Cardiac fibroblast (primary cell): ENCODE results near the gene FANCC.

Experiments
- DNase-seq, 2 donors: peaks; one replicate each; pipeline versions ENCODE4 v3.0.0 to v3.0.0-alpha.2; 2010; ENCODE audit warnings: low read depth in 2 of 2
- H3K4me3 ChIP-seq, 2 donors: replicated peaks in 1 of 2; 1 replicate in 1 of 2; 2 replicates in 1 of 2; pipeline ENCODE4 v1.5.1; 2011; ENCODE audit warnings: low read depth in 2 of 2, low read length in 2 of 2, mild to moderate bottlenecking in 2 of 2, moderate library complexity in 1 of 2
- TF ChIP-seq, protein P1 (sequence below): IDR thresholded peaks from one replicate; pipeline ENCODE4 v1.5.1; 2011; ENCODE audit warnings: low read depth, mild to moderate bottlenecking, low read length, inconsistent platforms

The FANCC gene

DNA sequence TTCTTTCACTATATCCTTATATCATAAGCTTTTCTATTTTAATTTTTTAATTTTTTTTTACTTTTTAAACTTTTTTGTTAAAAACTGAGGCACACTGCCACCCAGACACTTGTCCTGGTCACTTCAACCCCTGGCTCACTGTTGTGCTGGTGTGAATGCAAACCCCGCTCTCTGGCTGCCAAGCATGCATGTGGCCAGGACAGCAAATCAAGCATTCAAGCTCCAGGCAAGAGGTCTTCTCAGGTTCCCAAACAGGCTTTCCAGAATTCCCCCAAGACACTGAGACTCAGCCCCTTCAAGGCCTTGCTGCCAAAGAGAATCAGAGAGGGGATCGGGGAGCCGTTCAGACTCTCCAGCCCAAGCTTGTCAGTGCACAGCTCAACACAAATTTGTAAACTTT lies 139.9 kb downstream of the FANCC start:
- DNase-seq = no peak
- TF ChIP-seq, protein P1, sequence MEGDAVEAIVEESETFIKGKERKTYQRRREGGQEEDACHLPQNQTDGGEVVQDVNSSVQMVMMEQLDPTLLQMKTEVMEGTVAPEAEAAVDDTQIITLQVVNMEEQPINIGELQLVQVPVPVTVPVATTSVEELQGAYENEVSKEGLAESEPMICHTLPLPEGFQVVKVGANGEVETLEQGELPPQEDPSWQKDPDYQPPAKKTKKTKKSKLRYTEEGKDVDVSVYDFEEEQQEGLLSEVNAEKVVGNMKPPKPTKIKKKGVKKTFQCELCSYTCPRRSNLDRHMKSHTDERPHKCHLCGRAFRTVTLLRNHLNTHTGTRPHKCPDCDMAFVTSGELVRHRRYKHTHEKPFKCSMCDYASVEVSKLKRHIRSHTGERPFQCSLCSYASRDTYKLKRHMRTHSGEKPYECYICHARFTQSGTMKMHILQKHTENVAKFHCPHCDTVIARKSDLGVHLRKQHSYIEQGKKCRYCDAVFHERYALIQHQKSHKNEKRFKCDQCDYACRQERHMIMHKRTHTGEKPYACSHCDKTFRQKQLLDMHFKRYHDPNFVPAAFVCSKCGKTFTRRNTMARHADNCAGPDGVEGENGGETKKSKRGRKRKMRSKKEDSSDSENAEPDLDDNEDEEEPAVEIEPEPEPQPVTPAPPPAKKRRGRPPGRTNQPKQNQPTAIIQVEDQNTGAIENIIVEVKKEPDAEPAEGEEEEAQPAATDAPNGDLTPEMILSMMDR = no peak
- H3K4me3 ChIP-seq = no peak overlapping the region

DNA sequence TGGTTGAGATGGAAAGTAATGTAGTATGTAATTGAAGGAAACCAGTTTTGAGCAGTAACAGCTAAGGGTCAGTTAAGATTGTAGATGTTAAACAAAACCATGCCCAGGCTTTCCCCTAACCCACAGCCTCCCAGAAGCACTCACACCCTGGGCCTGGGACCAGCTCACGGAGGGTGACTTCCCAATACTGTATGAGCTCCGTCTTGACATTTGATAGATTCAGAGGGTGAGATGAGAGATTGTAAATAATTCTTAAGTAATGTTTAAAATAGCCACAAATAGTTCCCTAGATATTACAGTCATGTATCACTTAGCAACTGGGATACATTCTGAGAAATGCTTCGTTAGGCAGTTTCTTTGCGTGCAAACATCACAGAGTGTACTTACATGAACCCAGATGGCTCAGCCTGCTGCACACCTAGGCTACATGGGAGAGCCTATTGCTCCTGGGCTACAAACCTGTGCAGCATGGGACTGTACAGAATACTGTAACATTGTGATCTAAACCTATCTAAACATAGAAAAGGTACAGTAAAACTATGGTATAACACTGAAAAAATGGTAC lies 140.7 kb downstream of the FANCC start:
- no peak overlapping the region for H3K4me3 ChIP-seq
- no peak for DNase-seq
- TF ChIP-seq, protein P1 = no peak

DNA sequence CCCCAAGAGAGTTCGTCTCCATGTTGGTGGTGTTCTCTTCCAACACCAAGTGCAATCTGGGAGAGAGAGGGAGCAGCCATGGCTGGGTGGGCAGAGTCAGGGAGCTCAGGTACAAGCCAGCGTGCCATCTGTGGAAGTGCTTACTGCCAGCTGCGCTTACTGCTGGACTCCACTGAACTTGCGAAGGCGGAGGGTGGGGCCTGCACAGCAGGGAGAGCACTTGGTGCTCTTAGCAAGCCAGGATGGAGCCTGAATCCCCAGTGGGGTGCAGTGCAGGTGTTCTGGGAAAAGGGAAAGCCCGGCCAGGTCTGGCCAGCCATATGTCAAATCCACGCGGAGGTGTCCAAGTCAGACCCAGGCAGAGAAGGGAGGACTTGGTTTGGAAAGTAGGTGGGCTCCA lies 142.0 kb downstream of the FANCC start:
- no peak overlapping the region for H3K4me3 ChIP-seq
- no peak for DNase-seq
- TF ChIP-seq, protein P1 = no peak

DNA sequence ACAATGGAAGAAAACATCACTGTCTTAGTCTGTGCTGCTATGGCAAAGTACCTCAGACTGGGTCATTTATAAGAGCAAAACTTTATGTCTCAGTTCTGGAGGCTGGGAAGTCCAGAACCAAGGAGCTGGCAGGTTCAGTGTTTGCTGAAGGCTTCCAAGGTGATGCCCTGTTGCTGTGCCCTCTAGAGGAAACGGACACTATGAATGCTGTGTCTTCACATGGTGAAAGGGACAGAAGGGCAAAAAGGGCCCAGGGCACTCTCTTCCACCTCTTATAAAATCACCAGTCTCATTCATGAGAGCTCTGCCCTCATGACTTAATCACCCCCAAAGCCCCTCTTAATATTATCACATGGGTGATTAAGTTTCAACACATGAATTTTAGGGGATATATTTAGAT lies 143.5 kb downstream of the FANCC start:
- DNase-seq = no peak
- TF ChIP-seq, protein P1 = no peak
- H3K4me3 ChIP-seq = no peak overlapping the region

DNA sequence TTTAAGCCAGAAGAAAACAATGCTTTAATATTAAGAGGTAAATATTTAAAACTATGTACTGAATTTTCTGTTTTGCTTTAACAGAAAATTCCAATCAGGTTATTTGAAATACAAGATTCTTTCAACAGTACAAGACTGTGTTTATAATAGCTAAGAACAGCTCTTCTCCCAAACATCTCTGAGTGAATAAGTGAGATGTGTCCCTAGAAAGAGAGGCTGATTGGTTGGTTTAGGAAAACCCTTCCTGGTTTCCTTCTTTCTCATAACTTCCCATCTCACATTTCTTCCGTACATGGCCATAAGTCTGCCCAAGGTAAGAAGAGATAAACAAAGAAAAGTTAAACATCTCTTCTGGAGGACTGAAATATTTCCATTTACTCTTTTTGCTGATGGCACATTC lies 145.9 kb downstream of the FANCC start:
- peak in 1 of 2 donors; percentile 6 for DNase-seq
- H3K4me3 ChIP-seq = no peak overlapping the region
- TF ChIP-seq, protein P1 = no peak

DNA sequence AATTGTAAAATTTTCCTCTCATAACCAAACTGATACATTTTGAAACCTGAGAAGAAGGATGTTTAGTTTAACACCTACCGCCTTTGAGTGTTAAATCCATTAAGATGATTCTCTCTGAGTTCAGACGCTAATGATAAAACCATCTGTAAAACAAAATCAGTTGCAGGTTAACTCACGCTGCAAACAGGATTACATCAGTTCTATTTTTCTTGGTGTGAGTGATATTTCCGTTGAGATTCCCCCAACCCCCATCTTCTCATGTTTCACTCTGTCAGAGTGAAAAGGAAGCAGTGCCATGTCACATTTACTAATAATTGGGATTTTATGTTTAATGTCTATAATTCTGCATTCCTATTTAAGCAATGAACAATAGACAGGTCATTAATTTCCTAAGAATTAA lies 146.5 kb downstream of the FANCC start:
- TF ChIP-seq, protein P1 = no peak
- DNase-seq = peak; percentile 46 to 72
- no peak overlapping the region for H3K4me3 ChIP-seq

DNA sequence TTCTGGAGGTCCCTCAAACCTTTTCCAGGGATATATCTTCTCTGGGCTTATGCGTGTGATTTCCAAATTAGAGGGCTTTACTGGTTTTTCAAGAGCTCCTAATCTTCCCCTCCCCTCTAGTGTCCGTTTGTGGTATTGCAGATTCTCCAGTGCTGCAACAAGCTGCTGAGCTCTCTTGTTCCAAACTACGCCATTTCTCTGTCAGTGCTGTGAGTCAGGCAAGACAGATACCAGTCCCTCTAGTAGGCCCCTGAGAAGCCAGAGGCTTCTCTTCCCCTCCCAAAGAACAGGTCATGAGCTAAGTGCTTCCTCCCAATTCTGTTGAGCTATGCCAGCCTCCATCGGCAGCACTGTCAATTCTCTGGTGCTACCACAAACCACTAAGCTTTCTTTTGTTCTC lies 149.5 kb downstream of the FANCC start:
- TF ChIP-seq, protein P1 = peak; percentile 92
- peak; percentile 96 to 98 for DNase-seq
- H3K4me3 ChIP-seq = no peak overlapping the region
